Stimulated activated CD4-positive, alpha-beta T cell treated with anti-CD3 and anti-CD28 coated beads, Interleukin-4, amount 100 ng/mL, for 48 hours (primary cell): ENCODE measurements around the gene NFATC1.

Experiments
- DNase-seq, 2 donors: peaks; one replicate each; pipeline ENCODE4 v3.0.0-alpha.2; 2020; ENCODE audit warnings: low read depth in 2 of 2

The NFATC1 gene

DNA sequence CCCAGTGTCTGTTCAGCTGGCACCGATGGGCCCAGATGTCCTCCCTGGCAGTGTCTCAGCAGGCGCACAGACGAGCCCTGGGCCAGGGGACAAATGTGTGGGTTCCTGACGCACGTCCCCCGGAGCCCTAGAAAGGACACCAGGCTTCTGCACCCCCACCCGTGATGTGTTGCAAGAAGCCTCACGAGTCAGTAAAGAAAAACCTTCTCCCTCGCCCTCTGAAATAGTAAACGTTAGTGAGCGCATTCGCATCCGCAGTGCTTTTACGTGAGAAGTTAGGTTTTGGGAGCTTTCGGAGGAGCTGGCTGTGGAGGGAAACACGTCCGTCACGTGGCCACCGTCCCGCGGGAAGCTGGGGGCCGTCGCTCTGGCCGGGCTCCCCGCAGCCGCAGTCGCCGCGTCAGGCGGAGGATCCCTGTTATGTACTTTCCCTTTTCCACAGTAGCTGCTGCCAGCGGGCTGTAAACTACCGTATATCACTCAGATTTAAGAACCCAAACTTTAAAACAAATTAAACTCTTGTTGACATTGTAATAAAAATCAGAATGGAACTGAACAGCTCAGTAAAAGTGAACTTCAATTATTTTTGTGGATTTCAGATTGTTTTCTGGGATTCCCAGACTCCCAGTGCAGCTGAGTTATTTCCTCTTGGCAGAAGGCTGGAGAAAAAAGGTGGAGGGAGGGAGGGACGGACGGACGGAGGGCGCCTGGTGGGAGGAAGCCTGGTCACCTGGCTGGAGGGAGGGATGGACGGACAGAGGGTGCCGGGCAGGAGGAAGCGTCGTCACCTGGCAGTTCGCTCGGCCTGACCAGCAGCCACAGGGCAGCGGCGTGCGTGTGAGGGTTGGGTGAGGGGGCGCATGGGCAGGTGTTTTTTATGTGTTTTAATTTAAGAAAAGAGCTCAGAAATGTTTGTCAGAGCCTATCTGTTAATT lies 112.1 kb downstream of the NFATC1 start:
- no peak for DNase-seq

DNA sequence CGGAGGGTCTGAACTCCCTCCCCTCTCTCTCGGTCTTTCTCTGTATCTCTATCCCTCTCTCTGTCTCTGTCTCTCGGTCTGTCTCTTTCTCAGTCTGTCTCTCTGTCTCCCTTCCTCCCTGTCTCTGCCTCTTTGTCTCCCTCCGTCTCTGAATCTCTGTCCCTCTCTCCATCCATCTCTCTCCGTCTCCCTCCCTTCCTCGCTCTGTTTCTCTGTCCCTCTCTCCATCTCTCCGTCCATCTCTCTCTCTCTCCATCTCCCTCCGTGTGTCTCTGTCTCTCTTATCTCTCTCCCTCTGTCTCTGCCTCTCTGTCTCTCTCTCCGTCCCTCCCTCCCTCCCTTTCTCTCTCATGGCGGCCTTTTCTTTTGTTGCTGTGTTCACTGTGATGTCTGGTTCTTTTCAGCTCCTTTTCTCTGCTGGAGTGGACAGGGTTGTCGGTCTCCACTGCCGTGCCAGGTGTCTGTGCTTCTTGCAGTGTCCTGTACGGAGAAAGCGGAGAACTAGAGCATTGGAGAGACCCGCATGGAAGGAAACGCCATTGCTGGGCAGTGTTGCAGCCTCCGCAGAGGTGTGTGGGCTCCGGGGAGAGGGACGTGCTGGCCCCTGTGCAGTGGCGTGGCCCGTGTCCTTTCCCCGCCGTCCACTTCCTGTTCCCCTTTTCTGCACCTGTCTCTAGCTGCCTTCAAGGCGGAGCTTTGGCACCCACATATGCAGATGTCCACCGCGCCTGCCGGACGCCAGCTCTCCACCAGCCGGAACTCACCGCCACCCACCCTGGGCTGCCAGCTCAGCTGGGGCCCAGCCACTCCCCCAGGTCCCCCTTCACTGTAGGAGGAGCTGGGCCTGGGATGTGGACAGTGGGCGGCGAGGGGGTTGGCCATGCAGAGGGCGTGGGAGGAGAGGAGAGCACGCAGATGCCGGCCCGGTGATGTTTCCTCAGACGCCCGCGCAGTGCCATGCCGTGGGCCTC lies 113.1 kb downstream of the NFATC1 start:
- no peak for DNase-seq

DNA sequence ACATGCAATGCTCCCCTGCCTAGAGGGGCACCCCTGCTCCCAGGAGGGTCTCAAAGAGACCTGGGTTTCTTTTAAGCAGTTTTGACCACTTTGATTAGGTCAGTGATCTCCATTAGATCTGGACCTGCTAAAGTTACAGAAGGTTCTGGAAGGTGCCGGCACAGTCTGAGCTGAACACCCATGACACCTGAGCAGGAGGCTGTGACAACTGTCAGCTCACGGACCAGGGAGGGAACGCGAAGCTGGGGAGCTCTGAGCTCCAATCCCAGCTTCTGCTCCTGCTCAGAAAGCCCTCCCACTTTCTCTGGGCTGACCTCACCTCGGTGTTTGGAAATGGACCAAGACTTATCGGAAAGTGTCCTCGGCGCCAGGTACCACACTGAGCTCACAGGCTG lies 113.8 kb downstream of the NFATC1 start:
- DNase-seq, result no peak

- no peak for DNase-seq
Measured at GRCh38 chr18:79510046-79510685, 114.4 kb downstream of the NFATC1 start.

- no peak for DNase-seq
Measured at GRCh38 chr18:79510731-79511241, 115.1 kb downstream of the NFATC1 start.

DNA sequence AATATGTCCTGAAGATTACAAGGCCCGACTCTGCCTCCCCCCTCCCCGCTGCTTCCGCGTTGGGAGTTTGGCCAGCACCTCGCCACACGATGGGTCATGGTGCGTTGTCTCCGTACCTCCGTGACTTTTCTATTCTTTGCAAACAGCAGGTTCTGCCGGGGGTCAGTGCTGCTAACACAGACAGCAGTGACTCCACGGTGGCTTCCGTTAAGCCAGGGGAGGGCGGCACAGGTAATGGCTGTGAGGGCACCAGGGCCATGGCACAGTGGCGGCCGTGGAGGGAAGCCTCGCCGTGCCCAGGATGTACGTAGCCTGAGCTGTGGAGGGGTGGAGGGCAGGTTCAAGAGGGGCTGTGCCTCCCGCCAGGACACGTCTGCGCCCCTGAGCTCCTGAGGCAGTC lies 115.5 kb downstream of the NFATC1 start:
- DNase-seq, result no peak

- DNase-seq, result no peak
Measured at GRCh38 chr18:79511671-79512301, 116.1 kb downstream of the NFATC1 start.

- DNase-seq, result no peak
Measured at GRCh38 chr18:79512461-79513380, 117.0 kb downstream of the NFATC1 start.

- DNase-seq, result no peak
Measured at GRCh38 chr18:79513381-79514081, 117.8 kb downstream of the NFATC1 start.

DNA sequence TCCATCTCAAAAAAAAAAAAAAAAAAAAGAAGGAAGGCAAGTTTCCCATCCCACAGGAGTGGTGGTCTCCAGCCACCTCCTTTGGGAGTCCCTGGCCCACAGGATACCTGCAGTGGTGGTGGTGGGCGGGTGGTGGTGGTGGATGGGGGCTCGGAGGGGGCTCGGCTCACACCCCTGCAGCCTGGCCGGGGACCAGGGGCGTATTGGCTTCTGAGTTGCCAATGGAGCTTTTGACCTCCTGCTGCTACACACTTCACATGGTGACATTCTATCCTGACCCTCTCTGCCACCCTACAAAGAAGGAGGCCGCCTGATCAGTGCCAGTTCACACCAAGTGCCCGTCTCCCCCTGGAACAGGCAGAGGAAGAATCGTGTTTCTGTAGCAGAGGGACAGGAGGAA lies 119.6 kb downstream of the NFATC1 start:
- DNase-seq, result no peak

DNA sequence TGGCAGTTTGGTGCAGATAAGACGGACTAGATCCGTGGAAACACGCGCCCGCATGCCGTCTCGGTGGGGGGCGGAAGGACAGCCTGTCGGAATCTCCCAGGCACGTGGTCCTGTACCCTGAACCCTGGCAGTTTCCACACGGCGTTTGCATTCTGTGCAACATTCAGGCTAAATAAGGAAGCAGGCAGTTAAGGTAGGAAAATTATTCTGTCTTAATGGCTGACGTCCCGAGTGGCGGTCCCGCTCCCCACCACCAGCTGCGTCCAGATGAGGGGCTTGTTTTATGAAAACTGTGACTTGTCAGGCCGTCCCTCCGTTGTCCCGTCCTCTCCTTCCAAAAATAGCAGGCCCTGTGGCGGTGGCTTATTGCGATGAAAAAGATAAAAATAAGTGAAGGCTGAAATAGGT lies 120.2 kb downstream of the NFATC1 start:
- DNase-seq, result no peak

- no peak for DNase-seq
Measured at GRCh38 chr18:79516441-79516931, 120.8 kb downstream of the NFATC1 start.

DNA sequence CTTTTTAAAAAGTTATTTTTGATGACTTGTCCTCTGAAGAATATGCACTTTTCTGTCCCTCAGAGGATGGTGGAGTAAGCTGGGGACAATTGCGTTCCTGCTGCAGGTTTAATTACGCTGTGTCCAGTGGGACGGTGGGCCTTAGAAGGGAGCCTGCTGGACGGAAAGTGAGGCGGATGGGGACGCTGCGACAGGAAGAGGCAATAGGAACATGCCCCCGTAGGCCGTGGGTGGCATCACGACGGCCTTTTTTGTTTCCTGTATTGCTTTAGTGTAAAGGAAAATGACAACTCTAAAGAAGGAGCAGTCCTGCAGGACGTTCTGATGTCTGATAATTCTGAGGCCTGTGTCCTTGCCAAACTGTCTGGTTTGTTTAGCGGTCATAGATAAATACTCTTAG lies 121.6 kb downstream of the NFATC1 start:
- peak in 1 of 2 donors; percentile 54 for DNase-seq

- DNase-seq, result no peak
Measured at GRCh38 chr18:79518028-79518682, 122.4 kb downstream of the NFATC1 start.

GRCh38 chr18:79518683-79519128 lies 123.0 kb downstream of the NFATC1 start:
- DNase-seq, result no peak

- peak in 1 of 2 donors; percentile 51 for DNase-seq
Measured at GRCh38 chr18:79519751-79520477, 124.2 kb downstream of the NFATC1 start.

DNA sequence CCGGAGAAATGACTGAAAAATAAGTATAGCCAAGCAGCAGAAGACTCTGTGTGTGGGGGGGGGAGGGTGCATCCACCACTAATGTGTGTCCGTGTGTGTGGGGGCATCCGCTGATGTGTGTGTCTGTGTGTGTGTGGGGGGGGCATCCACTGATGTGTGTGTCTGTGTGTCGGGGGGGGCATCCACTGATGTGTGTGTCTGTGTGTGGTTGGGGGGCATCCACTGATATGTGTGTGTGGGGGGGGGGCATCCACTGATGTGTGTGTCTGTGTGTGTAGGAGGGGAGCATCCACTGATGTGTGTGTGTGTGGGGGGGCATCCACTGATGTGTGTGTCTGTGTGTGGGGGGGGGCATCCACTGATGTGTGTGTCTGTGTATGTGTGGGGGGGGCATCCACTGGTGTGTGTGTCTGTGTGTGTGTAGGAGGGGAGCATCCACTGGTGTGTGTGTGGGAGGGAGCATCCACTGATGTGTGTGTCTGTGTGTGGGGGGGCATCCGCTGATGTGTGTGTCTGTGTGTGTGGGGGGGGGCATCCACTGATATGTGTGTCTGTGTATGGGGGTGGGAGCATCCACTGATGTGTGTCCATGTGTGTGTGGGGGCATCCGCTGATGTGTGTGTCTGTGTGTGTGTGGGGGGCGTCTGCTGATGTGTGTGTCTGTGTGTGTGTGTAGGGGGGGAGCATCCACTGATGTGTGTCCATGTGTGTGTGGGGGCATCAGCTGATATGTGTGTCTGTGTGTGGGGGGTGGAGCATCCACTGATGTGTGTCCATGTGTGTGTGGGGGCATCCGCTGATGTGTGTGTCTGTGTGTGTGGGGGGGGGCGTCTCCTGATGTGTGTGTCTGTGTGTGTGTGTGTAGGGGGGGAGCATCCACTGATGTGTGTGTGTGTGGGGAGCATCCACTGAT lies 125.0 kb downstream of the NFATC1 start:
- no peak for DNase-seq
